Stimulated activated CD8-positive, alpha-beta memory T cell treated with anti-CD3 and anti-CD28 coated beads, Interleukin-2, amount 100 ng/mL, for 48 hours (primary cell): ENCODE results near the gene ISCU.
"Not testable (repeated sequence)": the region's sequence is repeated elsewhere in the genome, so short reads cannot be mapped to it uniquely, and the experiment has no call there.

ENCODE experiments used
- DNase-seq, 2 donors: peaks; one replicate each; pipeline ENCODE4 v3.0.0-alpha.2; 2020; ENCODE audit warnings: low read depth in 2 of 2

ISCU gene

GRCh38 chr12:108618079-108618952, 55.9 kb downstream of the ISCU start:
- peak; percentile 66 to 72 for DNase-seq

DNA sequence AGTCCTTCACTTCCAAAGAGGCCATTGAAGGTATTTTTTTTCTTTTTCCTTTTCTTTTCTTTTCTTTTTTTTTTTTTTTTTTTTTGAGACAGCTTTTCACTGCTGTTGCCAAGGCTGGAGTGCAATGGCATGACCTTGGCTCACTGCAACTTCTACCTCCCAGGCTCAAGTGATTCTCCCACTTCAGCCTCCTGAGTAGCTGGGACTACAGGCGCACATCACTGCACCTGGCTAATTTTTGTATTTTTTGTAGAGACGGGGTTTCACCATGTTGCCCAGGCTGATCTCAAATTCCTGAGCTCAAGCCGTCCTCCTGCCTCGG, 56.5 kb downstream of the ISCU start:
- DNase-seq = not testable (repeated sequence)
